ENCODE data around the gene PSD2.

PSD2 gene

DNA sequence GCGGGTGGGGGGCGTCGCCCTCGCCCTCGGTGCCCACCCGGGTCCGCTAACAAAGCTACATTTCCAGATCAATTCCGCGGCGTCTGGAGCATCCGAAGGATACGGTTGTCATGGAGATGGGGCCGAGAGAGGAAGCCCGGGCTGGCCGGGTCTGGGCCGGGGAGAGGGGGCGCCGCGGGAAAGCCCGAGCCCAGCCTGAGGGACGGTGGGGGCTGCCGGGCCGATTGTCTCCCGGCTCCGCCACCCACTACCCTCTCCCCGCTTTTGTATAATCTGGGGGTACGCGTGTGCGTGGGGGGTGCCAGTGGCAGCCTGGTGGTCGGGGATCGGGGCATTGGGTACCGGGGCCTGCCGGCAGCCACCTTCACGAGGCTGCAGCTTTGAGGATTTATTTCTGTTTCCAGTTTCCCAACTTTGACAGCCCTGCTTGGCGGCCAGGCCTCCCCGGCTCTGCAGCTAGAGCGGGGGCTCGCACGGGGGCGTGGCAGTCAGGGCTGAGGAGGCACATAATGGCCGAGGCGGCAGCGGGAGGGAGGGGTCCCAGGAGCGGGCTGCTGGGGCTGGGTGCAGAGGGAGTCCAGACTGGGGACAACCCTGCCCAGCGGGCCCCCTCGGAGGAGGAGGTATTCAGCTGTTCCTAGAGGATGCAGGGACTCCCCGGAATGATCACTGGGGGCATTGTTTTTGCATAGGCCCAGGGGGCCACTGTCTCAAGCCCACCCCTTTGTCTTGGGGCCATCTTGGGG is 626 bp downstream of the PSD2 start:
- H3K4me3 ChIP-seq (ENCODE audit: low read depth, low read length) = no peak overlapping the region
- TF ChIP-seq, protein P1, sequence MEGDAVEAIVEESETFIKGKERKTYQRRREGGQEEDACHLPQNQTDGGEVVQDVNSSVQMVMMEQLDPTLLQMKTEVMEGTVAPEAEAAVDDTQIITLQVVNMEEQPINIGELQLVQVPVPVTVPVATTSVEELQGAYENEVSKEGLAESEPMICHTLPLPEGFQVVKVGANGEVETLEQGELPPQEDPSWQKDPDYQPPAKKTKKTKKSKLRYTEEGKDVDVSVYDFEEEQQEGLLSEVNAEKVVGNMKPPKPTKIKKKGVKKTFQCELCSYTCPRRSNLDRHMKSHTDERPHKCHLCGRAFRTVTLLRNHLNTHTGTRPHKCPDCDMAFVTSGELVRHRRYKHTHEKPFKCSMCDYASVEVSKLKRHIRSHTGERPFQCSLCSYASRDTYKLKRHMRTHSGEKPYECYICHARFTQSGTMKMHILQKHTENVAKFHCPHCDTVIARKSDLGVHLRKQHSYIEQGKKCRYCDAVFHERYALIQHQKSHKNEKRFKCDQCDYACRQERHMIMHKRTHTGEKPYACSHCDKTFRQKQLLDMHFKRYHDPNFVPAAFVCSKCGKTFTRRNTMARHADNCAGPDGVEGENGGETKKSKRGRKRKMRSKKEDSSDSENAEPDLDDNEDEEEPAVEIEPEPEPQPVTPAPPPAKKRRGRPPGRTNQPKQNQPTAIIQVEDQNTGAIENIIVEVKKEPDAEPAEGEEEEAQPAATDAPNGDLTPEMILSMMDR (IDR thresholded peaks at IDR 0.05; ENCODE audit: low read depth, low read length, missing control alignments) = no peak
- in situ Hi-C loops (cut with HindIII; ENCODE audit: low sequenced_read_pairs) = loop anchor here (25.0 kb wide), 1 partner anchor 166 kb away; no protein-coding TSS in a partner anchor
- no peak for DNase-seq (ENCODE audit: low read depth)

DNA sequence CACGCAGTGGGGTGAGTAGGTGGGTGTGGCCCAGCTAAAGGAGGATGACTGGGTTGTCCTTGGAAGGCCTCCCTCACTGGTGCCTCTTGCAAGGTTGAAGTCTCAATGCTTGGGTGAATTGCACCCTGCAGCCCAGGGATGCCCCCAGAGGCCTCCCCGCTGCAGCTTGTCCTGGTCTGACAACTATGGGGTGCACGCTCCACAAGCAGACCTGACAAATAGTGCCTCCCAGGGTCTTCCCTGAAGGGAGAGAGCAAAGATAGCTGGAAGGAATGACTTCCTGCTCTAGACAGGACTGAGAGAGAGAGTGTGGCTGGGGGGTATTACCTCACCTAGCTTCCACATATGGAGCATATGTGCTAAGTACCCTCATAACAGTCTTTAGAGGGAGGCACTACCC is 1.7 kb downstream of the PSD2 start:
- H3K4me3 ChIP-seq (ENCODE audit: low read depth, low read length) = no peak overlapping the region
- TF ChIP-seq, protein P1 (IDR thresholded peaks at IDR 0.05; ENCODE audit: low read depth, low read length, missing control alignments) = no peak
- no peak for DNase-seq (ENCODE audit: low read depth)
- in situ Hi-C loops (cut with HindIII; ENCODE audit: low sequenced_read_pairs) = loop anchor here (25.0 kb wide), 1 partner anchor 165 kb away; no protein-coding TSS in a partner anchor

GRCh38 chr5:139797856-139798510 is 2.4 kb downstream of the PSD2 start:
- DNase-seq (ENCODE audit: low read depth) = no peak
- in situ Hi-C loops (cut with HindIII; ENCODE audit: low sequenced_read_pairs) = loop anchor here (25.0 kb wide), 1 partner anchor 164 kb away; no protein-coding TSS in a partner anchor
- H3K4me3 ChIP-seq (ENCODE audit: low read depth, low read length) = no peak overlapping the region
- TF ChIP-seq, protein P1 (IDR thresholded peaks at IDR 0.05; ENCODE audit: low read depth, low read length, missing control alignments) = no peak

- no peak for DNase-seq (ENCODE audit: low read depth)
- in situ Hi-C loops (cut with HindIII; ENCODE audit: low sequenced_read_pairs) = loop anchor here (25.0 kb wide), 1 partner anchor 163 kb away; no protein-coding TSS in a partner anchor
- no peak overlapping the region for H3K4me3 ChIP-seq (ENCODE audit: low read depth, low read length)
- TF ChIP-seq, protein P1 (IDR thresholded peaks at IDR 0.05; ENCODE audit: low read depth, low read length, missing control alignments) = no peak
These were observed 3.3 kb downstream of the PSD2 start for GRCh38 chr5:139798883-139799282.

DNA sequence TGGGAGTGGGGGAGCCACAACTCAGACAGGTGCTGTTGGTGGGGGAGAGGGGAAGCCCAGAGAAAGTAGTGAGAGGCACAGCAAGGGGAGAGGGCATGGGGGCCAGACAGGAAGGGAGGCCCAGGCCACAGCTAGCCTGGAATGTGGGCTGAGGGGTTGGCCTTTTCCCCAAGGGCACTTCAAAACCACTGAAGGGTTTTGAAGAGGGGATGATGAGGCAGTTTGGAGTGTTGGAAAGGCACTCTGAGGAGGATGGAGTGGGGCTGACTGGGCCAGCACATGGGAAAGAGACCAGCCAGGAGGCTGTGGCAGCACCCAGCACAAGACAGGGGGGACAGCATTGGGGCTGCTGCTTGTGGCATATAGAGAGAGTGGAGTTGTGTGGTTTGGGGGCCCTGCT is 3.8 kb downstream of the PSD2 start:
- TF ChIP-seq, protein P1 (IDR thresholded peaks at IDR 0.05; ENCODE audit: low read depth, low read length, missing control alignments) = no peak
- in situ Hi-C loops (cut with HindIII; ENCODE audit: low sequenced_read_pairs) = loop anchor here (25.0 kb wide), 1 partner anchor 163 kb away; no protein-coding TSS in a partner anchor
- DNase-seq (ENCODE audit: low read depth) = no peak
- H3K4me3 ChIP-seq (ENCODE audit: low read depth, low read length) = no peak overlapping the region

GRCh38 chr5:139803978-139804377 is 8.4 kb downstream of the PSD2 start:
- in situ Hi-C loops (cut with HindIII; ENCODE audit: low sequenced_read_pairs) = no loop called here
- TF ChIP-seq, protein P1 (IDR thresholded peaks at IDR 0.05; ENCODE audit: low read depth, low read length, missing control alignments) = no peak
- H3K4me3 ChIP-seq (ENCODE audit: low read depth, low read length) = no peak overlapping the region
- DNase-seq (ENCODE audit: low read depth) = no peak

Measured in astrocyte of the cerebellum (primary cell).